ENCODE results near the gene IGHMBP2. TPM values are rescaled to one million over a fixed set of nuclear protein-coding genes. Genes with fewer than 3 reads are reported as not detected.

IGHMBP2 gene
- total RNA-seq, 4 donors from 2014 or later, result 9.7 to 15.3 (median 12.8) TPM

- H3K4me3 ChIP-seq, result no peak overlapping the region
- H3K4me1 ChIP-seq, result peaks cover 7 to 17% (median 12%) of the 10 kb centered on the region in 3 donors
- no peaks in the 10 kb centered on the region for H3K9me3 ChIP-seq
- intact Hi-C loops (cut with DNase I), result no loop called here
- no peaks in the 10 kb centered on the region for H3K27me3 ChIP-seq
- peaks cover 0 to 31% (median 11%) of the 10 kb centered on the region in 3 donors for H3K36me3 ChIP-seq
- no peak for DNase-seq
- WGBS, 2 donors, result 0 to 33% methylated on average over 1 of the region's 9 CpGs
- TF ChIP-seq CTCF (IDR thresholded peaks at IDR 0.05) (no peak), POLR2A (IDR thresholded peaks at IDR 0.05) (no peak)
- peak overlapping the region; percentile 58 to 85 (median 78) for H3K27ac ChIP-seq
Measured at GRCh38 chr11:68942751-68943271, 39.1 kb downstream of the IGHMBP2 start.

GRCh38 chr11:68946416-68947090 lies 42.9 kb downstream of the IGHMBP2 start:
- H3K4me3 ChIP-seq, result no peak overlapping the region
- no peak for TF ChIP-seq POLR2A (IDR thresholded peaks at IDR 0.05)
- no peak for TF ChIP-seq CTCF (IDR thresholded peaks at IDR 0.05)
- intact Hi-C loops (cut with DNase I), result no loop called here
- no peak for DNase-seq
- H3K4me1 ChIP-seq, result peaks cover 7 to 22% (median 12%) of the 10 kb centered on the region in 3 donors
- H3K36me3 ChIP-seq, result no peaks in the 10 kb centered on the region
- H3K27me3 ChIP-seq, result no peaks in the 10 kb centered on the region
- no peaks in the 10 kb centered on the region for H3K9me3 ChIP-seq
- peak overlapping the region in 3 of 4 donors; percentile 36 to 82 (median 47) for H3K27ac ChIP-seq
- 24 to 28% methylated on average over 17 of the region's 18 CpGs for WGBS, 2 donors

GRCh38 chr11:68947151-68947550 lies 43.5 kb downstream of the IGHMBP2 start:
- peak overlapping the region in 1 of 4 donors; percentile 61 for H3K27ac ChIP-seq
- intact Hi-C loops (cut with DNase I), result no loop called here
- no peaks in the 10 kb centered on the region for H3K9me3 ChIP-seq
- DNase-seq, result no peak
- WGBS, 2 donors, result 64 to 77% methylated on average over 6 to 11 of the region's 11 CpGs
- no peaks in the 10 kb centered on the region for H3K36me3 ChIP-seq
- peaks cover 7 to 22% (median 12%) of the 10 kb centered on the region in 3 donors for H3K4me1 ChIP-seq
- no peaks in the 10 kb centered on the region for H3K27me3 ChIP-seq
- TF ChIP-seq CTCF (IDR thresholded peaks at IDR 0.05), result no peak
- TF ChIP-seq POLR2A (IDR thresholded peaks at IDR 0.05), result no peak
- H3K4me3 ChIP-seq, result no peak overlapping the region

- H3K4me3 ChIP-seq, result no peak overlapping the region
- intact Hi-C loops (cut with DNase I), result no loop called here
- 55 to 87% methylated on average over 2 of the region's 2 CpGs for whole genome bisulfite sequencing, 2 donors
- DNase-seq, result no peak
- peaks cover 7 to 22% (median 12%) of the 10 kb centered on the region in 3 donors for H3K4me1 ChIP-seq
- H3K36me3 ChIP-seq, result no peaks in the 10 kb centered on the region
- TF ChIP-seq CTCF (IDR thresholded peaks at IDR 0.05) (no peak), POLR2A (IDR thresholded peaks at IDR 0.05) (no peak)
- no peaks in the 10 kb centered on the region for H3K27me3 ChIP-seq
- H3K9me3 ChIP-seq, result no peaks in the 10 kb centered on the region
- H3K27ac ChIP-seq, result no peak overlapping the region
Measured at GRCh38 chr11:68948496-68948895, 44.8 kb downstream of the IGHMBP2 start.

GRCh38 chr11:68948935-68949334 lies 45.2 kb downstream of the IGHMBP2 start:
- no peak for DNase-seq
- H3K9me3 ChIP-seq, result no peaks in the 10 kb centered on the region
- no peaks in the 10 kb centered on the region for H3K36me3 ChIP-seq
- 93 to 94% methylated on average over 16 to 17 of the region's 17 CpGs for WGBS, 2 donors
- H3K27ac ChIP-seq, result no peak overlapping the region
- no peak overlapping the region for H3K4me3 ChIP-seq
- TF ChIP-seq POLR2A (IDR thresholded peaks at IDR 0.05), result no peak
- no peak for TF ChIP-seq CTCF (IDR thresholded peaks at IDR 0.05)
- intact Hi-C loops (cut with DNase I), result no loop called here
- H3K27me3 ChIP-seq, result no peaks in the 10 kb centered on the region
- H3K4me1 ChIP-seq, result peaks cover 7 to 22% (median 12%) of the 10 kb centered on the region in 3 donors

Data from esophagus squamous epithelium (tissue), 5 donors.